Thyroid gland (tissue), 4 donors: Measurements from ENCODE around the gene CLDN9. TPM values are rescaled to one million over a fixed set of nuclear protein-coding genes. Genes with fewer than 3 reads are reported as not detected.

ENCODE experiments used
- DNase-seq, 2 donors: peaks; one replicate each; pipeline ENCODE4 v3.0.0-alpha.2; 2019
- H3K27ac ChIP-seq, 3 donors: fragments of 200-600 bp; sonication (generic); 1 replicate in 2 of 3; 2 replicates in 1 of 3; pipeline ENCODE4 v1.5.1; 2016 to 2019; ENCODE audit warnings: mild to moderate bottlenecking in 1 of 3, moderate library complexity in 1 of 3
- H3K27me3 ChIP-seq: fragments of 200-600 bp; sonication (generic); one replicate; pipeline ENCODE4 v1.5.1; 2019
- H3K36me3 ChIP-seq, 2 donors: fragments of 200-600 bp; sonication (generic); one replicate each; pipeline ENCODE4 v1.5.1; 2016 to 2019
- H3K4me1 ChIP-seq, 2 donors: fragments of 200-600 bp; sonication (generic); one replicate each; pipeline ENCODE4 v1.5.1; 2017 to 2019
- H3K4me3 ChIP-seq, 3 donors: fragments of 200-600 bp; sonication (generic); replicated peaks in 1 of 3; 1 replicate in 2 of 3; 2 replicates in 1 of 3; pipeline ENCODE4 v1.5.1; 2016; ENCODE audit warnings: mild to moderate bottlenecking in 1 of 3
- H3K9me3 ChIP-seq: fragments of 200-600 bp; sonication (generic); one replicate; pipeline ENCODE4 v1.5.1; 2017
- CTCF ChIP-seq, 6 experiments: fragments of 200-600 bp in 3 of 6; fragments of 450-650 bp in 3 of 6; sonication (generic) in 3 of 6; IDR thresholded peaks; one replicate each; pipeline ENCODE4 v1.5.1; 2016 to 2019; ENCODE audit warnings: antibody characterized with exemption in 6 of 6, mild to moderate bottlenecking in 2 of 6, inconsistent platforms in 1 of 6, moderate library complexity in 1 of 6
- POLR2A ChIP-seq, 2 donors: fragments of 450-650 bp; IDR thresholded peaks; one replicate each; pipeline ENCODE4 v1.6.1; 2017; ENCODE audit warnings: antibody characterized with exemption in 2 of 2, mild to moderate bottlenecking in 2 of 2, moderate library complexity in 1 of 2
- WGBS, 2 donors: methylation state at CpG; one replicate each; pipeline ENCODE4 v1.1.5; 2017; 5-methylcytosine and 5-hydroxymethylcytosine counted together
- intact Hi-C: fragments of 100-400 bp; cut with DNase I; formaldehyde crosslinking; loops from one replicate; pipeline ENCODE4 v1.15.1; 2023
- total RNA-seq, 4 donors: library from RNA; depleted of rRNA; stranded (reverse); fragments of >200 nt; gene quantifications; one replicate each; pipeline ENCODE4 v1.2.3, GENCODE V29; 2016

The CLDN9 gene
- total RNA-seq, 4 donors from 2014 or later = 0.33 TPM; not detected in 3

- H3K4me1 ChIP-seq = peaks cover 39 to 54% of the 10 kb centered on the region in 2 donors
- TF ChIP-seq CTCF (IDR thresholded peaks at IDR 0.05) (no peak), POLR2A (IDR thresholded peaks at IDR 0.05) (peak; percentile 50 to 79)
- H3K36me3 ChIP-seq = peaks cover 4 to 13% of the 10 kb centered on the region in 2 donors
- peak within 1 kb of the TSS; percentile 15 to 86 (median 68) for H3K4me3 ChIP-seq
- WGBS, 2 donors = 1% methylated on average over 20 of the region's 69 CpGs
- H3K27me3 ChIP-seq = no peaks in the 10 kb centered on the region
- DNase-seq = peak; percentile 98
- H3K27ac ChIP-seq = peak within 1 kb of the TSS; percentile 82 to 98 (median 98)
- no peaks in the 10 kb centered on the region for H3K9me3 ChIP-seq
- intact Hi-C loops = no loop called here
Observed at GRCh38 chr16:3023669-3024478, 11.2 kb downstream of the CLDN9 start, which contains the start of the genes HCFC1R1 and THOC6. Gene HCFC1R1, minus strand, starts transcription at chr16:3023942. Its CDS starts 1 bp downstream, at chr16:3023941. Gene THOC6, plus strand, starts transcription at chr16:3024035. Its CDS starts 292 bp downstream, at chr16:3024327.

- DNase-seq = no peak
- WGBS, 2 donors = 95 to 96% methylated on average over 17 to 18 of the region's 18 CpGs
- Histone ChIP-seq H3K4me3 (no peak overlapping the region), H3K36me3 (peaks cover 4 to 13% of the 10 kb centered on the region in 2 donors), H3K4me1 (peaks cover 35 to 52% of the 10 kb centered on the region in 2 donors), H3K27ac (no peak overlapping the region), H3K27me3 (no peaks in the 10 kb centered on the region), H3K9me3 (no peaks in the 10 kb centered on the region)
- no peak for TF ChIP-seq CTCF (IDR thresholded peaks at IDR 0.05)
- intact Hi-C loops = no loop called here
Observed at GRCh38 chr16:3025032-3026002, 12.6 kb downstream of the CLDN9 start.

- no peaks in the 10 kb centered on the region for H3K27me3 ChIP-seq
- no peak overlapping the region for H3K4me3 ChIP-seq
- TF ChIP-seq CTCF (IDR thresholded peaks at IDR 0.05) (no peak), POLR2A (IDR thresholded peaks at IDR 0.05) (no peak)
- H3K36me3 ChIP-seq = peaks cover 4 to 13% of the 10 kb centered on the region in 2 donors
- H3K9me3 ChIP-seq = no peaks in the 10 kb centered on the region
- intact Hi-C loops = no loop called here
- H3K27ac ChIP-seq = no peak overlapping the region
- H3K4me1 ChIP-seq = peaks cover 34 to 52% of the 10 kb centered on the region in 2 donors
- 92 to 98% methylated on average over 8 of the region's 8 CpGs for WGBS, 2 donors
- DNase-seq = no peak
Observed at GRCh38 chr16:3026003-3026378, 13.3 kb downstream of the CLDN9 start.

GRCh38 chr16:3026609-3027488 is 14.1 kb downstream of the CLDN9 start:
- TF ChIP-seq CTCF (IDR thresholded peaks at IDR 0.05) (no peak), POLR2A (IDR thresholded peaks at IDR 0.05) (no peak)
- DNase-seq = no peak
- Histone ChIP-seq H3K9me3 (no peaks in the 10 kb centered on the region), H3K4me1 (peaks cover 25 to 48% of the 10 kb centered on the region in 2 donors), H3K36me3 (peaks cover 4 to 13% of the 10 kb centered on the region in 2 donors), H3K27ac (no peak overlapping the region), H3K4me3 (no peak overlapping the region), H3K27me3 (no peaks in the 10 kb centered on the region)
- WGBS, 2 donors = 97% methylated on average over 20 to 21 of the region's 24 CpGs
- intact Hi-C loops = no loop called here
